H9 (cell line): ENCODE data around the gene ADRM1. TPM values are rescaled to one million over a fixed set of nuclear protein-coding genes. Genes with fewer than 3 reads are reported as not detected.

Source experiments
- DNase-seq: peaks from one replicate; pipeline ENCODE4 v3.0.0-alpha.2; 2017
- H2AFZ ChIP-seq: one replicate; pipeline ENCODE4 v1.6.1; 2013; ENCODE audit warnings: mild to moderate bottlenecking, low read length, control low read depth, moderate library complexity
- H2AK5ac ChIP-seq: 2 replicates; pipeline ENCODE4 v1.6.1; 2013; ENCODE audit warnings: low read length, control low read depth, mixed read lengths; ENCODE audit not compliant: insufficient read length
- H2BK120ac ChIP-seq: one replicate; pipeline ENCODE4 v1.6.1; 2013; ENCODE audit warnings: low read depth, mild to moderate bottlenecking, low read length, control low read depth, inconsistent platforms; ENCODE audit not compliant: poor library complexity, severe bottlenecking
- H2BK12ac ChIP-seq: 2 replicates; pipeline ENCODE4 v1.6.1; 2013; ENCODE audit warnings: low read length, control low read depth, mixed read lengths, low read depth; ENCODE audit not compliant: insufficient read length
- H2BK15ac ChIP-seq: 2 replicates; pipeline ENCODE4 v1.6.1; 2013; ENCODE audit warnings: low read depth, low read length, control low read depth
- H2BK20ac ChIP-seq: one replicate; pipeline ENCODE4 v1.6.1; 2013; ENCODE audit warnings: low read depth, mild to moderate bottlenecking, low read length, control low read depth, inconsistent platforms; ENCODE audit not compliant: poor library complexity, severe bottlenecking
- H2BK5ac ChIP-seq: 2 replicates; pipeline ENCODE4 v1.6.1; 2013; ENCODE audit warnings: low read length, control low read depth, mixed read lengths; ENCODE audit not compliant: insufficient read length
- H3K14ac ChIP-seq: 2 replicates; pipeline ENCODE4 v1.6.1; 2013; ENCODE audit warnings: low read length, control low read depth; ENCODE audit not compliant: insufficient read depth
- H3K18ac ChIP-seq: 2 replicates; pipeline ENCODE4 v1.6.1; 2013; ENCODE audit warnings: low read depth, mild to moderate bottlenecking, mixed read lengths, low read length, control low read depth; ENCODE audit not compliant: insufficient read length
- H3K23ac ChIP-seq: 2 replicates; pipeline ENCODE4 v1.6.1; 2013; ENCODE audit warnings: low read length, control low read depth, mixed read lengths, low read depth; ENCODE audit not compliant: insufficient read length
- H3K23me2 ChIP-seq: 2 replicates; pipeline ENCODE4 v1.6.1; 2013; ENCODE audit warnings: low read depth, mild to moderate bottlenecking, mixed read lengths, low read length, control low read depth; ENCODE audit not compliant: insufficient read length, poor library complexity, severe bottlenecking
- H3K27ac ChIP-seq: 2 replicates; pipeline ENCODE4 v1.5.1; 2013; ENCODE audit warnings: low read length, control low read depth, mixed read lengths, low read depth; ENCODE audit not compliant: insufficient read length
- H3K27me3 ChIP-seq: 2 replicates; pipeline ENCODE4 v1.6.1; 2013; ENCODE audit warnings: low read length, control low read depth, inconsistent platforms; ENCODE audit not compliant: insufficient read depth
- H3K4ac ChIP-seq: 2 replicates; pipeline ENCODE4 v1.6.1; 2013; ENCODE audit warnings: low read depth, mild to moderate bottlenecking, control low read depth, inconsistent platforms, low read length, moderate library complexity
- H3K4me1 ChIP-seq: 2 replicates; pipeline ENCODE4 v1.6.1; 2013; ENCODE audit warnings: low read length, control low read depth, inconsistent platforms; ENCODE audit not compliant: insufficient read depth
- H3K4me2 ChIP-seq: 2 replicates; pipeline ENCODE4 v1.6.1; 2013; ENCODE audit warnings: low read length, control low read depth, mixed read lengths; ENCODE audit not compliant: insufficient read length, insufficient read depth
- H3K56ac ChIP-seq: 2 replicates; pipeline ENCODE4 v1.6.1; 2013; ENCODE audit warnings: low read depth, mild to moderate bottlenecking, mixed read lengths, low read length, control low read depth; ENCODE audit not compliant: insufficient read length
- H3K79me1 ChIP-seq: 2 replicates; pipeline ENCODE4 v1.6.1; 2013; ENCODE audit warnings: low read depth, mild to moderate bottlenecking, moderate library complexity, low read length, control low read depth, inconsistent platforms; ENCODE audit not compliant: insufficient read depth, poor library complexity, severe bottlenecking
- H3K79me2 ChIP-seq: 2 replicates; pipeline ENCODE4 v1.6.1; 2013; ENCODE audit warnings: low read length, control low read depth, inconsistent platforms; ENCODE audit not compliant: insufficient read depth
- H3K9ac ChIP-seq: 2 replicates; pipeline ENCODE4 v1.6.1; 2013; ENCODE audit warnings: low read length, control low read depth, mixed read lengths; ENCODE audit not compliant: insufficient read length; ENCODE audit errors: extremely low read depth
- H3K9me3 ChIP-seq: one replicate; pipeline ENCODE4 v1.6.1; 2013; ENCODE audit warnings: low read depth, low read length, inconsistent platforms; ENCODE audit not compliant: control insufficient read depth
- H3T11ph ChIP-seq: one replicate; pipeline ENCODE4 v1.6.1; 2013; ENCODE audit warnings: mild to moderate bottlenecking, low read length, control low read depth, inconsistent platforms
- H4K20me1 ChIP-seq: one replicate; pipeline ENCODE4 v1.6.1; 2013; ENCODE audit not compliant: control insufficient read depth, insufficient read length, insufficient read depth
- H4K5ac ChIP-seq: 2 replicates; pipeline ENCODE4 v1.6.1; 2013; ENCODE audit warnings: low read depth, mild to moderate bottlenecking, mixed read lengths, low read length, control low read depth; ENCODE audit not compliant: insufficient read length
- H4K8ac ChIP-seq: replicated peaks from 2 replicates; pipeline ENCODE4 v1.6.1; 2013; ENCODE audit warnings: low read length, control low read depth, mixed read lengths, low read depth; ENCODE audit not compliant: insufficient read length
- H4K91ac ChIP-seq: 2 replicates; pipeline ENCODE4 v1.6.1; 2013; ENCODE audit warnings: low read depth, mild to moderate bottlenecking, moderate library complexity, mixed read lengths, low read length, control low read depth; ENCODE audit not compliant: insufficient read length
- H3K27ac Mint-ChIP-seq, 3 experiments: 2 replicates in 2 of 3; 3 replicates in 1 of 3; pipeline ENCODE4 v1.8.0; 2020 to 2021; ENCODE audit warnings: mixed read lengths in 3 of 3, mild to moderate bottlenecking in 1 of 3, moderate library complexity in 1 of 3
- H3K27me3 Mint-ChIP-seq: 2 replicates; pipeline ENCODE4 v1.8.0; 2021; ENCODE audit warnings: low read depth, mild to moderate bottlenecking, moderate library complexity, mixed read lengths
- H3K36me3 Mint-ChIP-seq, 3 experiments: 2 replicates in 2 of 3; 3 replicates in 1 of 3; pipeline ENCODE4 v1.8.0; 2020 to 2021; ENCODE audit warnings: low read depth in 3 of 3, mixed read lengths in 3 of 3; ENCODE audit not compliant: insufficient read depth in 1 of 3
- H3K4me1 Mint-ChIP-seq, 2 experiments: 2 replicates each; pipeline ENCODE4 v1.8.0; 2020; ENCODE audit warnings: mixed read lengths in 2 of 2
- H3K4me3 Mint-ChIP-seq, 2 experiments: 2 replicates in 1 of 2; 3 replicates in 1 of 2; pipeline ENCODE4 v1.8.0; 2020 to 2021; ENCODE audit warnings: mild to moderate bottlenecking in 2 of 2, mixed read lengths in 2 of 2, moderate library complexity in 1 of 2
- H3K9me3 Mint-ChIP-seq, 2 experiments: 2 replicates in 1 of 2; 3 replicates in 1 of 2; pipeline ENCODE4 v1.8.0; 2020; ENCODE audit warnings: mild to moderate bottlenecking in 2 of 2, mixed read lengths in 2 of 2, moderate library complexity in 1 of 2
- WGBS: extraction: QIAGEN DNeasy Blood & Tissue Kit; methylation state at CpG from one replicate; pipeline ENCODE4 v1.1.7; 2013; ENCODE audit warnings: missing lambda C conversion rate, low lambda C conversion rate, mixed read lengths; ENCODE audit not compliant: insufficient read length; ENCODE audit errors: extremely low coverage; 5-methylcytosine and 5-hydroxymethylcytosine counted together
- total RNA-seq: library from RNA; stranded (reverse); gene quantifications from 2 replicates; pipeline ENCODE4 v1.2.1, GENCODE V29; 2021
- TF ChIP-seq, protein P1 (sequence below): fragments of 200-600 bp; sonication (generic); conservative IDR thresholded peaks from 3 replicates; pipeline ENCODE4 v1.8.0; 2021; ENCODE audit warnings: antibody characterized with exemption, mild to moderate bottlenecking

ADRM1 gene
- total RNA-seq, 1 experiment from 2014 or later, result 153 TPM

DNA sequence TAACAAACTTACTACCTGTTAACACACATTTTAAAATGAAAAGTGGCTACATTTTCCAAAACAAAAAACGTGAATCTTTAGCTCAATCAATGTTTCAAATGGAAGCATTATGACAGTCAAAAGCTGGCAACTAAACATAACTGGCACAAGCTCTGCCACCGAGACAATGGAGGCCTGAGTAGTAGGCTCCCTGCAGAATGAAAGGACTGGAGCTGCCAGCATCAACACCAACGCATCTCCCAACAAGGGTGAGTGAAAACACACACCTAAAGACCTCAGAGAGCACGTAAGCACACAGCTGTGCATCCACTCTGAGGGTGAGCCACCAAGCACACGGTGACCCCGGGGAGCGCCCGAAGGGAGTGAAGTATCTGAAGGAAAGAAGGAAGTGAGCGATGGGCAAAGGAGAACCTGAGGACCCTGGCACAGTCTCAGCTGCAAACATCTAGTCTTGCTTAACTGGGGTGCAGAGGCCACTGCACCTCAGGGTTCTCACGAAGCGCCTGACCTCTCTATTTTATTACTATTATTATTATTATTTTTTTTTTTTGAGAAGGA lies 1.6 kb upstream of the ADRM1 start:
- H3K36me3 Mint-ChIP-seq, result peaks cover 15 to 28% (median 25%) of the 10 kb centered on the region in 3 experiments
- Histone ChIP-seq H3K4me1 (no peaks in the 10 kb centered on the region; the same call in 1 of the 2 replicates), H3K23me2 (peaks cover 7% of the 10 kb centered on the region), H4K91ac (no peak overlapping the region), H2BK5ac (no peak overlapping the region), H4K8ac (no peak overlapping the region), H3K4me2 (no peak overlapping the region), H3K14ac (no peak overlapping the region), H3K56ac (no peak overlapping the region), H2BK12ac (no peak overlapping the region), H2AK5ac (no peak overlapping the region), H2AFZ (no peak overlapping the region), H3K4ac (no peak overlapping the region), H3K79me2 (peaks cover 18% of the 10 kb centered on the region; the same call in 1 of the 2 replicates), H2BK20ac (no peak overlapping the region), H3K27ac (no peak overlapping the region), H4K5ac (no peak overlapping the region), H3K23ac (no peak overlapping the region), H3K9me3 (no peaks in the 10 kb centered on the region), H2BK15ac (no peak overlapping the region), H3K79me1 (no peaks in the 10 kb centered on the region), H4K20me1 (no peaks in the 10 kb centered on the region), H3K27me3 (no peaks in the 10 kb centered on the region), H2BK120ac (no peak overlapping the region), H3T11ph (no peak overlapping the region), H3K9ac (no peak overlapping the region), H3K18ac (no peak overlapping the region)
- H3K27me3 Mint-ChIP-seq, result no peaks in the 10 kb centered on the region
- peak; percentile 29 for DNase-seq
- no CpG with 5 or more reads among the region's 11 CpGs for WGBS
- TF ChIP-seq, protein P1, sequence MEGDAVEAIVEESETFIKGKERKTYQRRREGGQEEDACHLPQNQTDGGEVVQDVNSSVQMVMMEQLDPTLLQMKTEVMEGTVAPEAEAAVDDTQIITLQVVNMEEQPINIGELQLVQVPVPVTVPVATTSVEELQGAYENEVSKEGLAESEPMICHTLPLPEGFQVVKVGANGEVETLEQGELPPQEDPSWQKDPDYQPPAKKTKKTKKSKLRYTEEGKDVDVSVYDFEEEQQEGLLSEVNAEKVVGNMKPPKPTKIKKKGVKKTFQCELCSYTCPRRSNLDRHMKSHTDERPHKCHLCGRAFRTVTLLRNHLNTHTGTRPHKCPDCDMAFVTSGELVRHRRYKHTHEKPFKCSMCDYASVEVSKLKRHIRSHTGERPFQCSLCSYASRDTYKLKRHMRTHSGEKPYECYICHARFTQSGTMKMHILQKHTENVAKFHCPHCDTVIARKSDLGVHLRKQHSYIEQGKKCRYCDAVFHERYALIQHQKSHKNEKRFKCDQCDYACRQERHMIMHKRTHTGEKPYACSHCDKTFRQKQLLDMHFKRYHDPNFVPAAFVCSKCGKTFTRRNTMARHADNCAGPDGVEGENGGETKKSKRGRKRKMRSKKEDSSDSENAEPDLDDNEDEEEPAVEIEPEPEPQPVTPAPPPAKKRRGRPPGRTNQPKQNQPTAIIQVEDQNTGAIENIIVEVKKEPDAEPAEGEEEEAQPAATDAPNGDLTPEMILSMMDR, result no peak
- peak overlapping the region in 1 of 3 experiments; percentile 92; a peak in 2 of 7 replicates for H3K27ac Mint-ChIP-seq
- peak overlapping the region; percentile 28 to 85; a peak in 4 of 5 replicates for H3K4me3 Mint-ChIP-seq
- H3K9me3 Mint-ChIP-seq, result no peaks in the 10 kb centered on the region
- peaks cover 14 to 22% of the 10 kb centered on the region in 2 experiments for H3K4me1 Mint-ChIP-seq
